IMR-90 (cell line): ENCODE data around the gene DNPH1. TPM values are rescaled to one million over a fixed set of nuclear protein-coding genes. Genes with fewer than 3 reads are reported as not detected.

Experiments used
- ATAC-seq: fragments of 200-7000 bp; cut with Tn5 transposase; 2 replicates; pipeline ENCODE4 v1.9.1; 2020; ENCODE audit warnings: low read depth, mild to moderate bottlenecking, moderate library complexity
- BruUV-seq: library from RNA; stranded (reverse); fragments of 400-500 nt; replicated peaks from 2 replicates; lab custom pipeline; 2021; lab: Mats Ljungman, UMichigan
- CTCF ChIA-PET: fragments of 300-600 bp; formaldehyde crosslinking; extraction: SDS; loops from one replicate; lab custom pipeline; 2021; ENCODE audit warnings: antibody characterized with exemption; lab: Yijun Ruan, JAX
- POLR2A ChIA-PET: fragments of 300-600 bp; sonication (Branson Sonifier 250); formaldehyde crosslinking; loops from one replicate; lab custom pipeline; 2022; ENCODE audit warnings: antibody characterized with exemption; ENCODE audit not compliant: unreplicated experiment; lab: Charles Lee
- DNase-seq: peaks from one replicate; pipeline ENCODE4 v3.0.0; 2013
- H2AFZ ChIP-seq: replicated peaks from 2 replicates; pipeline ENCODE3; 2013; ENCODE audit warnings: low read length, mild to moderate bottlenecking; ENCODE audit not compliant: poor library complexity
- H2AK5ac ChIP-seq: 2 replicates; pipeline ENCODE4 v1.6.1; 2013; ENCODE audit warnings: low read depth, low read length, inconsistent platforms
- H2AK9ac ChIP-seq: replicated peaks from 2 replicates; pipeline ENCODE3; 2013; ENCODE audit warnings: mild to moderate bottlenecking, low read depth, low read length, moderate library complexity; ENCODE audit not compliant: poor library complexity
- H2BK120ac ChIP-seq: 2 replicates; pipeline ENCODE4 v1.6.1; 2013; ENCODE audit warnings: low read depth, low read length, inconsistent platforms
- H2BK15ac ChIP-seq: 3 replicates; pipeline ENCODE4 v1.6.1; 2013; ENCODE audit warnings: low read depth, low read length, inconsistent platforms
- H2BK20ac ChIP-seq: 2 replicates; pipeline ENCODE4 v1.6.1; 2013; ENCODE audit warnings: low read depth, mild to moderate bottlenecking, inconsistent platforms, low read length, moderate library complexity
- H2BK5ac ChIP-seq: 2 replicates; pipeline ENCODE4 v1.6.1; 2013; ENCODE audit warnings: mild to moderate bottlenecking, low read depth, low read length, inconsistent platforms; ENCODE audit not compliant: poor library complexity, severe bottlenecking
- H3K14ac ChIP-seq: replicated peaks from 2 replicates; pipeline ENCODE4 v1.6.1; 2013; ENCODE audit warnings: low read depth, low read length, inconsistent platforms
- H3K18ac ChIP-seq: 2 replicates; pipeline ENCODE4 v1.6.1; 2013; ENCODE audit warnings: low read depth, low read length, control low read depth
- H3K23ac ChIP-seq: 2 replicates; pipeline ENCODE4 v1.6.1; 2013; ENCODE audit warnings: low read depth, low read length, inconsistent platforms
- H3K27ac ChIP-seq: 2 replicates; pipeline ENCODE4 v1.5.1; 2013; ENCODE audit warnings: mild to moderate bottlenecking, control low read depth, low read length; ENCODE audit not compliant: insufficient read depth
- H3K27me3 ChIP-seq: 2 replicates; pipeline ENCODE4 v1.6.1; 2013; ENCODE audit warnings: low read length; ENCODE audit not compliant: control insufficient read depth, insufficient read depth
- H3K36me3 ChIP-seq: 2 replicates; pipeline ENCODE4 v1.6.1; 2013; ENCODE audit warnings: low read length, mixed read lengths; ENCODE audit not compliant: control insufficient read depth, insufficient read depth
- H3K4ac ChIP-seq: 2 replicates; pipeline ENCODE4 v1.6.1; 2013; ENCODE audit warnings: low read depth, low read length, inconsistent platforms
- H3K4me1 ChIP-seq: 2 replicates; pipeline ENCODE4 v1.6.1; 2013; ENCODE audit warnings: low read length, mixed read lengths; ENCODE audit not compliant: control insufficient read depth, insufficient read depth
- H3K4me2 ChIP-seq: 2 replicates; pipeline ENCODE4 v1.6.1; 2013; ENCODE audit warnings: low read depth, mild to moderate bottlenecking, control low read depth, low read length, moderate library complexity
- H3K4me3 ChIP-seq: 2 replicates; pipeline ENCODE4 v1.5.1; 2013; ENCODE audit warnings: low read depth, mild to moderate bottlenecking, control low read depth, low read length, moderate library complexity; ENCODE audit not compliant: insufficient read depth
- H3K56ac ChIP-seq: 2 replicates; pipeline ENCODE4 v1.6.1; 2013; ENCODE audit warnings: low read length, inconsistent platforms; ENCODE audit not compliant: insufficient read depth; ENCODE audit errors: extremely low read depth
- H3K79me1 ChIP-seq, 2 experiments: 2 replicates each; pipeline ENCODE4 v1.6.1; 2013; ENCODE audit warnings: low read length in 2 of 2, inconsistent platforms in 1 of 2, low read depth in 1 of 2
- H3K9ac ChIP-seq: 2 replicates; pipeline ENCODE4 v1.6.1; 2013; ENCODE audit warnings: low read depth, low read length, control low read depth
- H3K9me1 ChIP-seq: 2 replicates; pipeline ENCODE4 v1.6.1; 2013; ENCODE audit warnings: low read length, inconsistent platforms; ENCODE audit not compliant: insufficient read depth
- H3K9me3 ChIP-seq: 2 replicates; pipeline ENCODE4 v1.6.1; 2013; ENCODE audit warnings: low read length; ENCODE audit not compliant: control insufficient read depth, insufficient read depth
- H4K20me1 ChIP-seq: 2 replicates; pipeline ENCODE4 v1.6.1; 2013; ENCODE audit warnings: low read length, inconsistent platforms; ENCODE audit not compliant: insufficient read depth
- H4K5ac ChIP-seq: 2 replicates; pipeline ENCODE4 v1.6.1; 2013; ENCODE audit warnings: mild to moderate bottlenecking, low read depth, low read length, control low read depth
- H4K8ac ChIP-seq, 2 experiments: 2 replicates each; pipeline ENCODE4 v1.6.1; 2013; ENCODE audit warnings: low read depth in 2 of 2, low read length in 2 of 2, control low read depth in 1 of 2, inconsistent platforms in 1 of 2
- H4K91ac ChIP-seq: 2 replicates; pipeline ENCODE4 v1.6.1; 2013; ENCODE audit warnings: low read depth, low read length, inconsistent platforms; ENCODE audit not compliant: insufficient read depth
- RAD21 ChIP-seq: IDR thresholded peaks from 2 replicates; pipeline ENCODE4 v1.6.1; 2012; ENCODE audit warnings: low read length, improper control_type of control experiment
- RCOR1 ChIP-seq: IDR thresholded peaks from 2 replicates; pipeline ENCODE4 v1.6.1; 2012; ENCODE audit warnings: mild to moderate bottlenecking, low read length, improper control_type of control experiment; ENCODE audit not compliant: insufficient replicate concordance
- WGBS, 2 experiments: methylation state at CpG; one replicate each; pipeline versions ENCODE4 v1.1.5 to v1.1.7; 2013; ENCODE audit warnings: missing lambda C conversion rate in 2 of 2; ENCODE audit not compliant: insufficient read length in 1 of 2; ENCODE audit errors: extremely low coverage in 2 of 2; 5-methylcytosine and 5-hydroxymethylcytosine counted together
- dilution Hi-C: fragments of 300-500 bp; cut with HindIII; formaldehyde crosslinking; loops from one replicate; pipeline ENCODE4 v1.14.3; 2018; ENCODE audit warnings: low sequenced_read_pairs; ENCODE audit not compliant: unreplicated experiment
- in situ Hi-C: fragments of 300-500 bp; cut with MboI; formaldehyde crosslinking; loops from 3 replicates; pipeline ENCODE4 v1.14.3; 2019; ENCODE audit warnings: low sequenced_read_pairs, inconsistent platforms, mixed read lengths
- intact Hi-C: fragments of 100-400 bp; cut with micrococcal nuclease; formaldehyde crosslinking; loops from 2 replicates; pipeline ENCODE4 v1.10.0; 2022
- polyA plus RNA-seq, 3 experiments: library from polyadenylated mRNA; depleted of rRNA; stranded (reverse); fragments of >200 nt; gene quantifications; 2 replicates each; pipeline ENCODE4 v1.2.3, GENCODE V29; 2012; ENCODE audit warnings: low replicate concordance in 1 of 3
- total RNA-seq: library from RNA; depleted of rRNA; stranded (reverse); fragments of >200 nt; gene quantifications from 2 replicates; pipeline ENCODE4 v1.2.3, GENCODE V29; 2012

Gene DNPH1
- total and polyA plus RNA-seq, 2 of the 4 experiments (the other 2 are of a cell fraction): 19.0 to 47.8 TPM

GRCh38 chr6:43275801-43276576, 46.7 kb upstream of the DNPH1 start:
- Histone ChIP-seq H3K4me1 (peaks cover 10% of the 10 kb centered on the region), H4K5ac (no peak overlapping the region), H4K8ac (no peak overlapping the region), H3K18ac (no peak overlapping the region), H3K9me1 (peaks cover 6% of the 10 kb centered on the region; the same call in 1 of the 2 replicates), H4K20me1 (no peaks in the 10 kb centered on the region; the same call in 1 of the 2 replicates), H3K36me3 (no peaks in the 10 kb centered on the region), H3K27ac (no peak overlapping the region), H2BK20ac (no peak overlapping the region), H3K27me3 (peaks cover 48% of the 10 kb centered on the region), H3K56ac (no peak overlapping the region), H3K9me3 (no peaks in the 10 kb centered on the region), H3K4ac (no peak overlapping the region), H2BK15ac (no peak overlapping the region), H2AK5ac (no peak overlapping the region), H2BK5ac (no peak overlapping the region), H3K4me2 (no peak overlapping the region), H3K14ac (no peak overlapping the region), H2BK120ac (no peak overlapping the region), H2AFZ (peak overlapping the region; percentile 19), H3K23ac (no peak overlapping the region), H3K79me1 (no peaks in the 10 kb centered on the region), H2AK9ac (peak overlapping the region; percentile 24), H4K91ac (no peak overlapping the region), H3K4me3 (no peak overlapping the region), H3K9ac (no peak overlapping the region)
- ATAC-seq (no peak), DNase-seq (no peak)
- intact Hi-C loops: no loop called here
- 38% methylated on average over 21 of the region's 64 CpGs; no CpG with 5 or more reads in 1 of the 2 experiments for WGBS, 2 experiments
- dilution Hi-C loops: no loop called here
- ChIA-PET POLR2A (no interaction called here), CTCF (interaction anchor here (0.6 kb wide), 1 partner anchor 204 kb away, joined by 4 read pairs; no protein-coding TSS in a partner anchor)
- in situ Hi-C loops: no loop called here
- BruUV-seq: no TSS peak
- no peak for TF ChIP-seq RCOR1
- no peak for TF ChIP-seq RAD21
